Activated CD8-positive, alpha-beta T cell treated with anti-CD3 and anti-CD28 coated beads for 36 hours (primary cell): ENCODE results near the gene SESN2. TPM values are rescaled to one million over a fixed set of nuclear protein-coding genes. Genes with fewer than 3 reads are reported as not detected.

Experiments
- ATAC-seq: fragments of 200-7000 bp; cut with Tn5 transposase; one replicate; pipeline ENCODE4 v1.10.0; 2021; ENCODE audit warnings: mild to moderate bottlenecking, moderate library complexity
- CTCF ChIA-PET: fragments of 350-600 bp; sonication (Branson Sonifier 250); formaldehyde crosslinking; loops from one replicate; lab custom pipeline; 2021; ENCODE audit warnings: antibody characterized with exemption; lab: Charles Lee
- POLR2A ChIA-PET: fragments of 350-600 bp; sonication (Branson Sonifier 250); formaldehyde crosslinking; loops from one replicate; lab custom pipeline; 2021; ENCODE audit warnings: antibody characterized with exemption; lab: Charles Lee
- DNase-seq: peaks from one replicate; pipeline ENCODE4 v3.0.0-alpha.2; 2020
- H3K27ac Mint-ChIP-seq: one replicate; pipeline ENCODE4 v1.8.0; 2021; ENCODE audit warnings: mild to moderate bottlenecking, mixed read lengths
- H3K27me3 Mint-ChIP-seq: one replicate; pipeline ENCODE4 v1.8.0; 2021; ENCODE audit warnings: mixed read lengths
- H3K36me3 Mint-ChIP-seq: one replicate; pipeline ENCODE4 v1.8.0; 2021; ENCODE audit warnings: low read depth, mixed read lengths
- H3K4me1 Mint-ChIP-seq: one replicate; pipeline ENCODE4 v1.8.0; 2021; ENCODE audit warnings: low read depth, mixed read lengths
- H3K4me3 Mint-ChIP-seq: one replicate; pipeline ENCODE4 v1.8.0; 2021; ENCODE audit warnings: mild to moderate bottlenecking, moderate library complexity, mixed read lengths
- H3K9me3 Mint-ChIP-seq: one replicate; pipeline ENCODE4 v1.8.0; 2021; ENCODE audit warnings: mixed read lengths
- intact Hi-C: fragments of 100-400 bp; cut with micrococcal nuclease; formaldehyde crosslinking; loops from one replicate; pipeline ENCODE4 v1.10.0; 2022
- total RNA-seq, 2 experiments: library from RNA; stranded (reverse); gene quantifications; one replicate each; pipeline ENCODE4 v1.2.3, GENCODE V29; 2021
- TF ChIP-seq, protein P1 (sequence below): fragments of 200-600 bp; IDR thresholded peaks from one replicate; pipeline ENCODE4 v1.8.0; 2022; ENCODE audit warnings: antibody characterized with exemption, mild to moderate bottlenecking

The SESN2 gene
- total RNA-seq, 2 experiments from 2014 or later: 26.0 to 27.4 TPM

DNA sequence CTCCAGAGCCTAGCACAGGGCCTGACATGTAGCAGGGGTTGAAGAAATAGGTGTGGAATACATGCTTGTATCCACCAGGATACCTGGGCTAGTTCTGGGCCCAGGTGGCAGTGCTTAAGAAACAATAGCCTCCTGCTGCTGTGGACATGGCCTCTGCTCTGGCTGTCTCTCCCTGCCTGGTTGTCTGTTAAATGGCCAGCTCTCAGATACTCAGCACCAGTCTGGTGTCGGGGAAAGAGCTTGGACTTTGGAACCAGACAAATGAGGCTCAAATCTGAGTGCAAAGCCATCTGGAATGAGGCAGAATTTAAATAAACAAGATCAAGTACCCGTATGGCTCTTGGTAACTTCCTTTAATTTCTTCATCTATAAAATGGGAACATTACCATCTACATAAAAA, 31.5 kb downstream of the SESN2 start:
- POLR2A ChIA-PET: no interaction called here
- DNase-seq: no peak
- Mint-ChIP-seq H3K36me3 (no peaks in the 10 kb centered on the region), H3K4me1 (no peaks in the 10 kb centered on the region), H3K27ac (no peak overlapping the region), H3K9me3 (no peaks in the 10 kb centered on the region), H3K27me3 (no peaks in the 10 kb centered on the region), H3K4me3 (no peak overlapping the region)
- intact Hi-C loops: no loop called here
- CTCF ChIA-PET: no interaction called here
- TF ChIP-seq, protein P1, sequence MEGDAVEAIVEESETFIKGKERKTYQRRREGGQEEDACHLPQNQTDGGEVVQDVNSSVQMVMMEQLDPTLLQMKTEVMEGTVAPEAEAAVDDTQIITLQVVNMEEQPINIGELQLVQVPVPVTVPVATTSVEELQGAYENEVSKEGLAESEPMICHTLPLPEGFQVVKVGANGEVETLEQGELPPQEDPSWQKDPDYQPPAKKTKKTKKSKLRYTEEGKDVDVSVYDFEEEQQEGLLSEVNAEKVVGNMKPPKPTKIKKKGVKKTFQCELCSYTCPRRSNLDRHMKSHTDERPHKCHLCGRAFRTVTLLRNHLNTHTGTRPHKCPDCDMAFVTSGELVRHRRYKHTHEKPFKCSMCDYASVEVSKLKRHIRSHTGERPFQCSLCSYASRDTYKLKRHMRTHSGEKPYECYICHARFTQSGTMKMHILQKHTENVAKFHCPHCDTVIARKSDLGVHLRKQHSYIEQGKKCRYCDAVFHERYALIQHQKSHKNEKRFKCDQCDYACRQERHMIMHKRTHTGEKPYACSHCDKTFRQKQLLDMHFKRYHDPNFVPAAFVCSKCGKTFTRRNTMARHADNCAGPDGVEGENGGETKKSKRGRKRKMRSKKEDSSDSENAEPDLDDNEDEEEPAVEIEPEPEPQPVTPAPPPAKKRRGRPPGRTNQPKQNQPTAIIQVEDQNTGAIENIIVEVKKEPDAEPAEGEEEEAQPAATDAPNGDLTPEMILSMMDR: no peak
- no peak for ATAC-seq

DNA sequence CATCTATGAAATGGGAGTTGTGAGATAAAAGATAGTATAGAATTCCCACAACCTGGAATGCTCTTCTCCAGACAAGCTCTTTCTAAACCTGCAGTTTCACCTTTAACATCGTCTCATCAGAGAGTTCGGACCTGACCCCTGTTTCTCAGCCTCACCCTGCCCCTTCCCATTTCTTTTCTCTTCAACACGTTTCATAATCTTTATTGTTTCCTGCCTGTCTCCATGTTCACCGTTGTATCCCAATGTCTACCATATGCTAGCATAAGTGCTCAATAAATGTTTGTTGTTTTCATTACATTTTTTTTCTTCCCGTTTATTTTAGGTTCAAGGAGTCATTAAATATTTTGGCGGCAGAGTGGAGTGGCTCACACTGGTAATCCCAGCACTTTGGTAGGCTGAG, 32.4 kb downstream of the SESN2 start:
- ChIA-PET POLR2A (no interaction called here), CTCF (no interaction called here)
- TF ChIP-seq, protein P1: no peak
- intact Hi-C loops: no loop called here
- Mint-ChIP-seq H3K36me3 (no peaks in the 10 kb centered on the region), H3K4me3 (no peak overlapping the region), H3K27ac (no peak overlapping the region), H3K4me1 (no peaks in the 10 kb centered on the region), H3K27me3 (peaks cover 5% of the 10 kb centered on the region), H3K9me3 (no peaks in the 10 kb centered on the region)
- no peak for DNase-seq
- ATAC-seq: no peak

GRCh38 chr1:28295936-28296335, 36.6 kb downstream of the SESN2 start:
- no peak for ATAC-seq
- Mint-ChIP-seq H3K27me3 (peaks cover 5% of the 10 kb centered on the region), H3K9me3 (no peaks in the 10 kb centered on the region), H3K4me1 (peaks cover 6% of the 10 kb centered on the region), H3K36me3 (no peaks in the 10 kb centered on the region), H3K27ac (no peak overlapping the region), H3K4me3 (no peak overlapping the region)
- ChIA-PET POLR2A (interaction anchor here (0.6 kb wide), 1 partner anchor 74 kb away, joined by 3 read pairs; no protein-coding TSS in a partner anchor), CTCF (interaction anchor here (1.6 kb wide), 1 partner anchor 10 kb away, joined by 3 read pairs; no protein-coding TSS in a partner anchor)
- TF ChIP-seq, protein P1: no peak
- DNase-seq: no peak
- intact Hi-C loops: no loop called here

DNA sequence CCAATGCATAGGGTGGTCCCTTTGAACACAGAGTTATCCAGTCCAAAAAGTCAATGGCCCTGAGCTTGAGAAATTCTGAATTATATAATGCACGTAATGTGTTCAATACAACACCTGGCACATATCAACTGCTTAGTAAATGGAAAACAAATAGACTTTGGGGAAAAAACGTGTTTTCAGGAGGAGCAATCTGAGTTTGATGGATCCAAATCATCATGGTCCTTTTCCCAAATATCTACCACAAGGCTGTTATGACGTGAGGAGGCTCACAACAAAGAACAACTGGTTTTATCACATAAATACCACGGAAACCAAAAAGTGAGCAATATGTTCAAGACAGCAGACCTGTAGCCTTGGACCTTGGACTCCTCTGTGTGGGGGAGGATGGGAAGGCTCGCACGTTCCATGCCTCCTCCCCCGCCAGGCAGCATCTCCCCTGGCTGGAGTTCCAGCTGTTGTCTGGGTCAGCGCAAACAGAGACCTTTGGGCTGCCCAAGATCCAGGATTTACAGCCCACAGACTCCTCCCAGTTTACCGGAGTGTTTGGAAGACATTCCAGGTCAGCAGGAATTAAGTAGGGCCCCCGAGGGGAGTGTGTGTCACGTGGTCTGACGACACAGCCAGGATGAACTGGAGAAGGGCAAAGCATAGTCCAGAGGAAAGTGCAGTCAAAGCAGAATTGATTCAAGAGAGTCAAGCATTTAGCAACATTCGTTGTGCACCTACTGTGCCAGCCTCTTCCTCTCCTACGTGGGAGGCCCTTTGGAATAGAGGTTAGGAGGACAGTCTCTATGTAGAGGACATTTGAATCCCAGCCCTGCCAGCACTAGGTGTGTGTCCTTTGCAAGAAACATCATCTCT, 37.3 kb downstream of the SESN2 start:
- no peak for ATAC-seq
- H3K4me3 Mint-ChIP-seq: no peak overlapping the region
- no peak overlapping the region for H3K27ac Mint-ChIP-seq
- H3K4me1 Mint-ChIP-seq: peaks cover 6% of the 10 kb centered on the region
- no peaks in the 10 kb centered on the region for H3K36me3 Mint-ChIP-seq
- TF ChIP-seq, protein P1: no peak
- H3K27me3 Mint-ChIP-seq: peaks cover 5% of the 10 kb centered on the region
- ChIA-PET POLR2A (no interaction called here), CTCF (interaction anchor here (1.6 kb wide), 1 partner anchor 9 kb away, joined by 3 read pairs; no protein-coding TSS in a partner anchor)
- intact Hi-C loops: no loop called here
- H3K9me3 Mint-ChIP-seq: no peaks in the 10 kb centered on the region
- no peak for DNase-seq

DNA sequence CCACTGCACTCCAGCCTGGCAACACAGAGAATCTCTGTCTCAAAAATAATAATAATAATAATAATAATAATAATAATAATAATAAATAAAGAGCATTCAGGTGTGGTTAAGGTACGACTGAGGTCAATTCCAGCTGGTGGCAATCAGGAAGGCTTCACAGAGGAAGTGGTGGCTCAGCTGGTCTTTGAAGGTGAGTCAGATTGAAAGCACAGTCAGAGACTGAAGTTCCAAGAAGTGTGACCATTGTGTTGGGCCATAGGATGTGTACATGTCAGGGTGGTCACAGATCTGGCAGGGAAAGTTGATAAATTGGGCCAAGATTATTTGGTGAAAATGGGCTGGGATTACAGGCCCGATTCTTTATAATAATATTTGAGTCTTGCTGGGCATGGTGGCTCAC, 38.5 kb downstream of the SESN2 start:
- H3K27ac Mint-ChIP-seq: no peak overlapping the region
- peak; percentile 61 for ATAC-seq
- intact Hi-C loops: no loop called here
- peaks cover 6% of the 10 kb centered on the region for H3K4me1 Mint-ChIP-seq
- peak; percentile 54 for DNase-seq
- H3K36me3 Mint-ChIP-seq: no peaks in the 10 kb centered on the region
- TF ChIP-seq, protein P1: no peak
- no peak overlapping the region for H3K4me3 Mint-ChIP-seq
- H3K27me3 Mint-ChIP-seq: peaks cover 7% of the 10 kb centered on the region
- ChIA-PET CTCF (interaction anchor here (1.5 kb wide), 1 partner anchor 49 kb away, joined by 6 read pairs; no protein-coding TSS in a partner anchor), POLR2A (no interaction called here)
- H3K9me3 Mint-ChIP-seq: no peaks in the 10 kb centered on the region
